H1 (cell line): ENCODE measurements around the gene RNF151. TPM values are rescaled to one million over a fixed set of nuclear protein-coding genes. Genes with fewer than 3 reads are reported as not detected.

Experiments
- CTCF ChIA-PET: fragments of 300-600 bp; sonication (Branson Sonifier 250); formaldehyde crosslinking; loops from one replicate; lab custom pipeline; 2021; ENCODE audit not compliant: partially characterized antibody; lab: Charles Lee
- POLR2A ChIA-PET: fragments of 300-600 bp; sonication (Branson Sonifier 250); formaldehyde crosslinking; loops from one replicate; lab custom pipeline; 2021; ENCODE audit warnings: inconsistent platforms; ENCODE audit not compliant: partially characterized antibody; lab: Charles Lee
- DNase-seq, 2 experiments: peaks; one replicate each; pipeline versions ENCODE4 v3.0.0 to v3.0.0-alpha.2; 2010 to 2022; ENCODE audit warnings: low spot score in 2 of 2, low read depth in 1 of 2, mixed read lengths in 1 of 2
- FAIRE-seq: peaks from 2 replicates; lab custom pipeline; 2011; peaks lifted over from hg19 to GRCh38; lab: Jason Lieb, UNC
- H2AFZ ChIP-seq: 2 replicates; pipeline ENCODE4 v1.8.1; 2012; ENCODE audit warnings: low read length, inconsistent platforms
- H2AK5ac ChIP-seq: 2 replicates; pipeline ENCODE4 v1.6.1; 2013; ENCODE audit warnings: low read depth, low read length
- H2BK120ac ChIP-seq: replicated peaks from 2 replicates; pipeline ENCODE3; 2013; ENCODE audit warnings: low read depth, low read length, inconsistent platforms
- H2BK12ac ChIP-seq: 2 replicates; pipeline ENCODE4 v1.6.1; 2013; ENCODE audit warnings: low read depth, low read length
- H2BK15ac ChIP-seq: 2 replicates; pipeline ENCODE4 v1.6.1; 2013; ENCODE audit warnings: low read length
- H2BK20ac ChIP-seq: 2 replicates; pipeline ENCODE4 v1.6.1; 2013; ENCODE audit warnings: low read length
- H2BK5ac ChIP-seq: 2 replicates; pipeline ENCODE4 v1.6.1; 2013; ENCODE audit warnings: low read depth, low read length
- H3K14ac ChIP-seq: 2 replicates; pipeline ENCODE4 v1.6.1; 2013; ENCODE audit warnings: inconsistent platforms; ENCODE audit not compliant: insufficient read length
- H3K18ac ChIP-seq: 2 replicates; pipeline ENCODE4 v1.6.1; 2013; ENCODE audit warnings: low read length; ENCODE audit errors: extremely low read depth
- H3K23ac ChIP-seq: 2 replicates; pipeline ENCODE4 v1.6.1; 2013; ENCODE audit warnings: inconsistent platforms; ENCODE audit not compliant: insufficient read length
- H3K23me2 ChIP-seq: 2 replicates; pipeline ENCODE4 v1.6.1; 2013; ENCODE audit warnings: low read depth, low read length
- H3K27ac ChIP-seq: 2 replicates; pipeline ENCODE4 v1.6.1; 2011; ENCODE audit warnings: low read depth, low read length, inconsistent platforms
- H3K27me3 ChIP-seq, 4 experiments: replicated peaks in 1 of 4; 1 replicate in 1 of 4; 2 replicates in 3 of 4; pipeline versions ENCODE4 v1.6.1 to v1.8.1; 2011 to 2013; ENCODE audit warnings: low read length in 3 of 4, mild to moderate bottlenecking in 3 of 4, inconsistent platforms in 2 of 4, mixed read lengths in 2 of 4, moderate library complexity in 1 of 4; ENCODE audit not compliant: control insufficient read depth in 3 of 4, insufficient read depth in 3 of 4; ENCODE audit errors: extremely low read depth in 1 of 4
- H3K36me3 ChIP-seq, 4 experiments: 2 replicates each; pipeline versions ENCODE4 v1.6.1 to v1.8.1; 2011 to 2013; ENCODE audit warnings: mild to moderate bottlenecking in 4 of 4, low read length in 3 of 4, moderate library complexity in 2 of 4, control low read depth in 1 of 4, inconsistent platforms in 1 of 4; ENCODE audit not compliant: insufficient read depth in 4 of 4, control insufficient read depth in 2 of 4
- H3K4ac ChIP-seq: replicated peaks from 2 replicates; pipeline ENCODE3; 2013; ENCODE audit warnings: low read length, low read depth, mixed read lengths, inconsistent platforms; ENCODE audit not compliant: insufficient read length
- H3K4me1 ChIP-seq, 4 experiments: replicated peaks in 1 of 4; 1 replicate in 1 of 4; 2 replicates in 3 of 4; pipeline versions ENCODE4 v1.6.1 to v1.8.1; 2011 to 2013; ENCODE audit warnings: low read length in 3 of 4, inconsistent platforms in 2 of 4, mixed read lengths in 1 of 4; ENCODE audit not compliant: insufficient read depth in 4 of 4, control insufficient read depth in 3 of 4
- H3K4me2 ChIP-seq, 2 experiments: 2 replicates each; pipeline versions ENCODE4 v1.6.1 to v1.8.1; 2011 to 2013; ENCODE audit warnings: low read depth in 2 of 2, low read length in 2 of 2, control low read depth in 1 of 2, inconsistent platforms in 1 of 2, mild to moderate bottlenecking in 1 of 2; ENCODE audit not compliant: insufficient read depth in 1 of 2
- H3K4me3 ChIP-seq, 4 experiments: fragments of 200-600, 300-600 bp in 1 of 4; sonication (generic), shearing (Covaris generic), sonication (Bioruptor Twin) in 1 of 4; 2 replicates each; pipeline versions ENCODE4 v1.5.1 to v1.8.1; 2011 to 2016; ENCODE audit warnings: low read length in 4 of 4, low read depth in 3 of 4, control low read depth in 2 of 4, inconsistent platforms in 2 of 4, mild to moderate bottlenecking in 2 of 4, mixed read lengths in 1 of 4, moderate library complexity in 1 of 4; ENCODE audit not compliant: insufficient read depth in 2 of 4; ENCODE audit errors: extremely low read depth in 1 of 4
- H3K56ac ChIP-seq: replicated peaks from 2 replicates; pipeline ENCODE3; 2013; ENCODE audit warnings: low read depth, mild to moderate bottlenecking, mixed read lengths, low read length, inconsistent platforms; ENCODE audit not compliant: insufficient read length
- H3K79me1 ChIP-seq: 2 replicates; pipeline ENCODE4 v1.6.1; 2013; ENCODE audit warnings: low read depth, low read length, control low read depth
- H3K79me2 ChIP-seq, 2 experiments: 2 replicates each; pipeline versions ENCODE4 v1.6.1 to v1.8.1; 2012 to 2013; ENCODE audit warnings: low read length in 2 of 2, mild to moderate bottlenecking in 2 of 2, inconsistent platforms in 1 of 2; ENCODE audit not compliant: insufficient read depth in 2 of 2, control insufficient read depth in 1 of 2
- H3K9ac ChIP-seq, 4 experiments: replicated peaks in 1 of 4; 1 replicate in 1 of 4; 2 replicates in 3 of 4; pipeline versions ENCODE4 v1.6.1 to v1.8.1; 2011 to 2013; ENCODE audit warnings: low read depth in 3 of 4, low read length in 3 of 4, control low read depth in 2 of 4, mild to moderate bottlenecking in 2 of 4, moderate library complexity in 2 of 4, inconsistent platforms in 1 of 4; ENCODE audit errors: extremely low read depth in 1 of 4
- H3K9me3 ChIP-seq, 2 experiments: 2 replicates each; pipeline versions ENCODE4 v1.6.1 to v1.8.1; 2012 to 2013; ENCODE audit warnings: mild to moderate bottlenecking in 2 of 2, moderate library complexity in 2 of 2, control low read depth in 1 of 2, inconsistent platforms in 1 of 2, low read depth in 1 of 2, low read length in 1 of 2, mixed read lengths in 1 of 2; ENCODE audit not compliant: insufficient read depth in 2 of 2
- H4K20me1 ChIP-seq, 2 experiments: replicated peaks in 1 of 2; 2 replicates each; pipeline versions ENCODE3 to v1.8.1; 2011 to 2013; ENCODE audit warnings: inconsistent platforms in 2 of 2, low read length in 2 of 2, mild to moderate bottlenecking in 1 of 2; ENCODE audit not compliant: insufficient read depth in 2 of 2, control insufficient read depth in 1 of 2
- H4K5ac ChIP-seq: 2 replicates; pipeline ENCODE4 v1.6.1; 2013; ENCODE audit warnings: low read length, low read depth, mixed read lengths, inconsistent platforms; ENCODE audit not compliant: insufficient read length
- H4K8ac ChIP-seq: 2 replicates; pipeline ENCODE4 v1.8.0; 2013; ENCODE audit warnings: mild to moderate bottlenecking, moderate library complexity, low read length, inconsistent platforms; ENCODE audit not compliant: insufficient read depth; ENCODE audit errors: extremely low read depth
- H4K91ac ChIP-seq: replicated peaks from 2 replicates; pipeline ENCODE3; 2013; ENCODE audit warnings: low read length, mixed read lengths, inconsistent platforms; ENCODE audit not compliant: insufficient read length
- CHD1 ChIP-seq: IDR thresholded peaks from 2 replicates; pipeline ENCODE4 v1.6.1; 2012; ENCODE audit warnings: low read depth, low read length, improper control_type of control experiment
- E2F6 ChIP-seq: IDR thresholded peaks from 2 replicates; pipeline ENCODE4 v1.6.1; 2012; ENCODE audit warnings: inconsistent platforms
- JUND ChIP-seq: IDR thresholded peaks from 2 replicates; pipeline ENCODE4 v1.6.1; 2011; ENCODE audit warnings: mild to moderate bottlenecking, improper control_type of control experiment, low read length
- MAFK ChIP-seq: IDR thresholded peaks from 2 replicates; pipeline ENCODE4 v1.6.1; 2012; ENCODE audit warnings: low read depth, mild to moderate bottlenecking, improper control_type of control experiment, low read length
- NRF1 ChIP-seq: IDR thresholded peaks from 2 replicates; pipeline ENCODE4 v1.6.1; 2011; ENCODE audit warnings: mild to moderate bottlenecking, low read depth, low read length, improper control_type of control experiment
- POU5F1 ChIP-seq: IDR thresholded peaks from 2 replicates; pipeline ENCODE4 v1.6.1; 2011; ENCODE audit warnings: low read depth, mild to moderate bottlenecking, low read length, moderate library complexity
- RBBP5 ChIP-seq: IDR thresholded peaks from 2 replicates; pipeline ENCODE4 v1.7.1; 2012; ENCODE audit warnings: low read depth, mild to moderate bottlenecking, inconsistent platforms, low read length, moderate library complexity, borderline replicate concordance
- RNF2 ChIP-seq: fragments of 200-900, 300-1000 bp; sonication (generic); IDR thresholded peaks from 2 replicates; pipeline ENCODE4 v1.7.1; 2016; ENCODE audit warnings: borderline replicate concordance, low read depth, mild to moderate bottlenecking, antibody characterized with exemption, low read length; ENCODE audit not compliant: poor library complexity, severe bottlenecking; ENCODE audit errors: missing control alignments
- SAP30 ChIP-seq: fragments of 300-600 bp; sonication (generic); IDR thresholded peaks from 2 replicates; pipeline ENCODE4 v1.7.1; 2012; ENCODE audit warnings: low read length, moderate library complexity, mild to moderate bottlenecking, inconsistent platforms; ENCODE audit not compliant: insufficient read depth, insufficient replicate concordance
- TAF1 ChIP-seq: IDR thresholded peaks from 2 replicates; pipeline ENCODE4 v1.6.1; 2011; ENCODE audit warnings: mild to moderate bottlenecking, low read depth, low read length
- TBP ChIP-seq: IDR thresholded peaks from 2 replicates; pipeline ENCODE4 v1.6.1; 2011; ENCODE audit warnings: low read depth, low read length, improper control_type of control experiment
- TEAD4 ChIP-seq: IDR thresholded peaks from 2 replicates; pipeline ENCODE4 v1.6.1; 2012; ENCODE audit warnings: low read depth, low read length, inconsistent platforms, mixed read lengths
- ZNF274 ChIP-seq: IDR thresholded peaks from 2 replicates; pipeline ENCODE4 v1.7.0; 2012; ENCODE audit warnings: low read length, borderline replicate concordance; ENCODE audit errors: extremely low read depth
- WGBS, 2 experiments: shearing (Covaris generic) in 1 of 2; methylation state at CpG; one replicate each; pipeline versions ENCODE4 v1.1.6 to v1.1.7; 2013 to 2015; ENCODE audit warnings: low lambda C conversion rate in 2 of 2, mixed read lengths in 2 of 2, inconsistent platforms in 1 of 2, low coverage in 1 of 2, missing lambda C conversion rate in 1 of 2; ENCODE audit not compliant: insufficient replicate concordance in 2 of 2, insufficient coverage in 1 of 2, insufficient read length in 1 of 2; ENCODE audit errors: extremely low coverage in 1 of 2, missing lambda C conversion rate in 1 of 2; 5-methylcytosine and 5-hydroxymethylcytosine counted together
- polyA plus RNA-seq, 7 experiments: library from polyadenylated mRNA; depleted of rRNA in 3 of 7; stranded (reverse) in 5 of 7; unstranded in 2 of 7; fragments of >200 nt in 5 of 7; fragments of 200-250 nt in 2 of 7; gene quantifications; 1 replicate in 5 of 7; 2 replicates in 1 of 7; 4 replicates in 1 of 7; pipeline versions ENCODE4 v1.2.1 to v1.2.3, GENCODE V29; 2011 to 2013; ENCODE audit warnings: missing spikeins in 2 of 7, mixed read lengths in 2 of 7
- total RNA-seq: library from RNA; stranded (reverse); fragmentation: NEBNext Ultra II Directional; extraction: Animal tissue kit (Norgen Biotek cat#: 25700); gene quantifications from 2 replicates; pipeline ENCODE4 v1.2.1, GENCODE V29; 2021

RNF151 gene
- total and polyA plus RNA-seq, 2 of the 8 experiments (the other 6 are each of a cell fraction or from before 2014, with no cell fraction given): not detected

GRCh38 chr16:1950559-1950958 lies 16.1 kb upstream of the RNF151 start:
- Histone ChIP-seq H3K4ac (no peak overlapping the region), H2BK12ac (no peak overlapping the region), H2BK120ac (no peak overlapping the region), H3K4me3 (no peak overlapping the region), H2BK5ac (no peak overlapping the region), H4K20me1 (peaks cover 0 to 4% of the 10 kb centered on the region in 2 experiments), H4K5ac (no peak overlapping the region), H3K23ac (no peak overlapping the region), H3K9ac (no peak overlapping the region), H3K56ac (no peak overlapping the region), H3K27me3 (no peaks in the 10 kb centered on the region), H4K8ac (no peak overlapping the region), H2BK15ac (no peak overlapping the region), H3K36me3 (no peaks in the 10 kb centered on the region), H3K9me3 (no peaks in the 10 kb centered on the region), H3K79me1 (no peaks in the 10 kb centered on the region), H2AK5ac (no peak overlapping the region), H3K18ac (no peak overlapping the region), H2BK20ac (no peak overlapping the region), H3K23me2 (no peaks in the 10 kb centered on the region), H3K4me1 (peaks cover 0 to 3% (median 0%) of the 10 kb centered on the region in 4 experiments; a peak in 3 of 7 replicates), H4K91ac (no peak overlapping the region), H3K27ac (no peak overlapping the region), H3K4me2 (no peak overlapping the region), H3K14ac (no peak overlapping the region), H2AFZ (no peak overlapping the region), H3K79me2 (no peaks in the 10 kb centered on the region)
- FAIRE-seq (no peak), DNase-seq (no peak)
- CTCF ChIA-PET: interaction anchor here (1.4 to 6.5 kb wide), 3 partner anchors 9 to 87 kb away, joined by 5 to 62 read pairs (median 7); partner anchors contain the start of gene MSRB1
- POLR2A ChIA-PET: interaction anchor here (0.9 to 19.8 kb wide), 3 partner anchors 7 to 20 kb away, joined by 3 to 336 read pairs (median 165); partner anchors contain the start of genes MSRB1, NDUFB10, RNF151 and RPS2
- TF ChIP-seq CHD1: no peak
- TF ChIP-seq NRF1: no peak
- no peak for TF ChIP-seq POU5F1
- no peak for TF ChIP-seq E2F6
- no peak for TF ChIP-seq MAFK
- no peak for TF ChIP-seq JUND
- TF ChIP-seq TBP: no peak
- no peak for TF ChIP-seq RBBP5
- no peak for TF ChIP-seq ZNF274
- no peak for TF ChIP-seq RNF2
- TF ChIP-seq TEAD4: no peak
- TF ChIP-seq SAP30: no peak
- no peak for TF ChIP-seq TAF1
- 92% methylated on average over 19 of the region's 19 CpGs; no CpG with 5 or more reads in 1 of the 2 experiments for WGBS, 2 experiments
